Keratinocyte (primary cell): ENCODE measurements around the gene PSMB10. TPM values are rescaled to one million over a fixed set of nuclear protein-coding genes. Genes with fewer than 3 reads are reported as not detected.
A peak's percentile ranks its signal among the peaks of the same experiment; 100 is the strongest.

Source experiments
- DNase-seq: peaks from one replicate; pipeline ENCODE4 v3.0.0-alpha.2; 2011; ENCODE audit warnings: low read depth, missing footprints, low spot score
- FAIRE-seq: peaks from 2 replicates; lab custom pipeline; 2011; peaks lifted over from hg19 to GRCh38; lab: Jason Lieb, UNC
- H2AFZ ChIP-seq: 2 replicates; pipeline ENCODE4 v1.6.0; 2012; ENCODE audit warnings: low read length, control low read depth, inconsistent platforms; ENCODE audit not compliant: control insufficient read depth
- H3K27ac ChIP-seq: 2 replicates; pipeline ENCODE4 v1.5.1; 2011; ENCODE audit warnings: low read length; ENCODE audit not compliant: control insufficient read depth, insufficient read depth
- H3K27me3 ChIP-seq: 3 replicates; pipeline ENCODE4 v1.6.0; 2011; ENCODE audit warnings: low read length; ENCODE audit not compliant: control insufficient read depth, insufficient read depth; ENCODE audit errors: extremely low read depth
- H3K36me3 ChIP-seq, 2 experiments: 2 replicates in 1 of 2; 3 replicates in 1 of 2; pipeline ENCODE4 v1.5.1; 2011; ENCODE audit warnings: low read length in 2 of 2, mild to moderate bottlenecking in 1 of 2; ENCODE audit not compliant: control insufficient read depth in 2 of 2, insufficient read depth in 2 of 2; ENCODE audit errors: extremely low read depth in 1 of 2
- H3K4me1 ChIP-seq: 3 replicates; pipeline ENCODE4 v1.5.1; 2011; ENCODE audit warnings: low read length; ENCODE audit not compliant: control insufficient read depth, insufficient read depth; ENCODE audit errors: extremely low read depth
- H3K4me2 ChIP-seq: 3 replicates; pipeline ENCODE4 v1.6.0; 2011; ENCODE audit warnings: low read depth, low read length; ENCODE audit not compliant: control insufficient read depth, insufficient read depth; ENCODE audit errors: extremely low read depth
- H3K4me3 ChIP-seq, 3 experiments: fragments of 200-600 bp in 1 of 3; sonication (generic) in 1 of 3; 2 replicates in 2 of 3; 3 replicates in 1 of 3; pipeline ENCODE4 v1.5.1; 2011 to 2016; ENCODE audit warnings: low read length in 3 of 3, mild to moderate bottlenecking in 3 of 3, control low read depth in 2 of 3, inconsistent platforms in 1 of 3, low read depth in 1 of 3, mixed read lengths in 1 of 3, mixed run types in 1 of 3, moderate library complexity in 1 of 3; ENCODE audit not compliant: control insufficient read depth in 2 of 3, insufficient read depth in 2 of 3; ENCODE audit errors: extremely low read depth in 1 of 3
- H3K79me2 ChIP-seq: 2 replicates; pipeline ENCODE4 v1.6.0; 2012; ENCODE audit warnings: low read length; ENCODE audit not compliant: control insufficient read depth, insufficient read depth
- H3K9ac ChIP-seq: 3 replicates; pipeline ENCODE4 v1.6.0; 2011; ENCODE audit warnings: low read length; ENCODE audit not compliant: control insufficient read depth, insufficient read depth; ENCODE audit errors: extremely low read depth
- H3K9me1 ChIP-seq: 3 replicates; pipeline ENCODE4 v1.6.0; 2011; ENCODE audit warnings: low read length; ENCODE audit not compliant: control insufficient read depth, insufficient read depth; ENCODE audit errors: extremely low read depth
- H3K9me3 ChIP-seq: 2 replicates; pipeline ENCODE4 v1.5.1; 2012; ENCODE audit warnings: low read depth, low read length; ENCODE audit not compliant: control insufficient read depth
- H4K20me1 ChIP-seq: 3 replicates; pipeline ENCODE4 v1.6.0; 2011; ENCODE audit warnings: low read length; ENCODE audit not compliant: control insufficient read depth, insufficient read depth; ENCODE audit errors: extremely low read depth
- CTCF ChIP-seq, 3 experiments: IDR thresholded peaks in 1 of 3; conservative IDR thresholded peaks in 1 of 3; optimal IDR thresholded peaks in 1 of 3; 2 replicates in 2 of 3; 3 replicates in 1 of 3; pipeline versions ENCODE3 to v1.5.1; 2011; ENCODE audit warnings: low read length in 3 of 3, mild to moderate bottlenecking in 3 of 3, moderate library complexity in 2 of 3, control low read depth in 1 of 3, inconsistent platforms in 1 of 3; ENCODE audit not compliant: insufficient read depth in 2 of 3; ENCODE audit errors: extremely low read depth in 1 of 3
- EZH2 ChIP-seq: IDR thresholded peaks from one replicate; pipeline ENCODE4 v1.6.1; 2012; ENCODE audit warnings: inconsistent platforms, mild to moderate bottlenecking, low read length, moderate library complexity
- dilution Hi-C: fragments of 300-500 bp; cut with MboI; formaldehyde crosslinking; loops from one replicate; pipeline ENCODE4 v1.7.0; 2020; ENCODE audit warnings: low sequenced_read_pairs; ENCODE audit not compliant: extremely low pct_ligation_motif_present
- polyA minus RNA-seq, 3 experiments: library from RNA; depleted of rRNA, polyadenylated mRNA; stranded (reverse); fragments of >200 nt; gene quantifications; 1 replicate in 1 of 3; 2 replicates in 1 of 3; 3 replicates in 1 of 3; pipeline ENCODE4 v1.2.3, GENCODE V29; 2011
- polyA plus RNA-seq, 5 experiments: library from polyadenylated mRNA; depleted of rRNA in 3 of 5; stranded (reverse) in 3 of 5; stranded (forward) in 1 of 5; unstranded in 1 of 5; fragments of >200 nt; gene quantifications; 1 replicate in 1 of 5; 2 replicates in 3 of 5; 3 replicates in 1 of 5; pipeline versions ENCODE4 v1.2.1 to v1.2.3, GENCODE V29; 2011 to 2012; ENCODE audit warnings: missing spikeins in 2 of 5, low read depth in 1 of 5, low replicate concordance in 1 of 5

The PSMB10 gene
- polyA plus RNA-seq (9.3 to 19.7 TPM (median 11.1 TPM) in 3 replicates), polyA minus RNA-seq (6.0 to 8.4 TPM (median 6.8 TPM) in 3 replicates)
- polyA plus RNA-seq (2011; ENCODE audit: low read depth): 3.0 TPM
- 5.1 and 17.8 TPM in 2 replicates for polyA plus RNA-seq (2011; cell fraction: cytosol; rRNA removed)
- polyA plus RNA-seq (2011; cell fraction: nucleus; rRNA removed): 6.2 and 8.4 TPM in 2 replicates
- polyA plus RNA-seq (2012; ENCODE audit: low replicate concordance): 17.5 and 40.2 TPM in 2 replicates
- polyA minus RNA-seq (2011; cell fraction: cytosol; rRNA and poly(A)+ RNA removed): 26.1 TPM
- 5.0 and 6.3 TPM in 2 replicates for polyA minus RNA-seq (2011; cell fraction: nucleus; rRNA and poly(A)+ RNA removed)

- FAIRE-seq (no peak), DNase-seq (no peak)
- Histone ChIP-seq H3K9me3 (no peaks in the 10 kb centered on the region), H3K79me2 (peaks cover 10% of the 10 kb centered on the region), H3K4me1 (peaks cover 27% of the 10 kb centered on the region), H2AFZ (peak within 1 kb of the TSS; percentile 82), H4K20me1 (no peaks in the 10 kb centered on the region), H3K27ac (peak within 1 kb of the TSS; percentile 81), H3K36me3 (peaks cover 7 to 18% of the 10 kb centered on the region in 2 experiments), H3K4me2 (peak within 1 kb of the TSS; percentile 63), H3K9me1 (no peaks in the 10 kb centered on the region), H3K4me3 (peak within 1 kb of the TSS; percentile 89 to 95 (median 91)), H3K27me3 (no peaks in the 10 kb centered on the region), H3K9ac (peak within 1 kb of the TSS; percentile 92)
- dilution Hi-C loops: no loop called here
- TF ChIP-seq EZH2 (no peak), CTCF (optimal IDR thresholded peaks at IDR 0.05 in 1 of 3, IDR thresholded peaks at IDR 0.05 in 1 of 3, conservative IDR thresholded peaks at IDR 0.05 in 1 of 3; ENCODE audit: extremely low read depth in 1 of 3, insufficient read depth in 2 of 3, low read length in 3 of 3) (peak in 1 of 3 experiments; percentile 29)
These were observed at the start of gene PSMB10 for GRCh38 chr16:67936124-67936879. TSS of gene PSMB10 (minus strand) at chr16:67936850. CDS start at chr16:67936749, 101 bp downstream.

- no peaks in the 10 kb centered on the region for H3K36me3 ChIP-seq
- FAIRE-seq: no peak
- no peak overlapping the region for H3K9ac ChIP-seq
- no peaks in the 10 kb centered on the region for H3K79me2 ChIP-seq
- TF ChIP-seq EZH2: no peak
- TF ChIP-seq CTCF (optimal IDR thresholded peaks at IDR 0.05 in 1 of 3, IDR thresholded peaks at IDR 0.05 in 1 of 3, conservative IDR thresholded peaks at IDR 0.05 in 1 of 3; ENCODE audit: extremely low read depth in 1 of 3, insufficient read depth in 2 of 3, low read length in 3 of 3): no peak
- H3K4me1 ChIP-seq: peaks cover 13% of the 10 kb centered on the region
- no peak overlapping the region for H3K27ac ChIP-seq
- H3K27me3 ChIP-seq: peaks cover 14% of the 10 kb centered on the region
- dilution Hi-C loops: no loop called here
- DNase-seq: no peak
- H2AFZ ChIP-seq: no peak overlapping the region
- no peak overlapping the region for H3K4me2 ChIP-seq
- no peaks in the 10 kb centered on the region for H3K9me1 ChIP-seq
- no peak overlapping the region for H3K4me3 ChIP-seq
- no peaks in the 10 kb centered on the region for H3K9me3 ChIP-seq
- H4K20me1 ChIP-seq: peaks cover 2% of the 10 kb centered on the region
These were observed 45.5 kb upstream of the PSMB10 start for GRCh38 chr16:67982011-67982696.
